GM19238 (cell line): Measurements from ENCODE around the gene RANBP1.

Experiments used
- DNase-seq: peaks from one replicate; pipeline ENCODE4 v3.0.0; 2011; ENCODE audit warnings: low spot score; ENCODE audit not compliant: insufficient read length

RANBP1 gene

GRCh38 chr22:20088263-20088648 is 27.6 kb upstream of the RANBP1 start:
- DNase-seq: no peak

- DNase-seq: no peak
Observed at GRCh38 chr22:20089226-20089976, 26.5 kb upstream of the RANBP1 start.

GRCh38 chr22:20089977-20090729 is 25.8 kb upstream of the RANBP1 start:
- no peak for DNase-seq

- DNase-seq: no peak
Observed at GRCh38 chr22:20090730-20091240, 25.1 kb upstream of the RANBP1 start.

- DNase-seq: no peak
Observed at GRCh38 chr22:20091690-20092476, 24.0 kb upstream of the RANBP1 start.

- no peak for DNase-seq
Observed at GRCh38 chr22:20092477-20092854, 23.4 kb upstream of the RANBP1 start.

- DNase-seq: no peak
Observed at GRCh38 chr22:20093418-20094196, 22.3 kb upstream of the RANBP1 start.

- DNase-seq: no peak
Observed at GRCh38 chr22:20094197-20094807, 21.6 kb upstream of the RANBP1 start.

- DNase-seq: no peak
Observed at GRCh38 chr22:20095521-20095920, 20.4 kb upstream of the RANBP1 start.

GRCh38 chr22:20096574-20097420 is 19.1 kb upstream of the RANBP1 start:
- DNase-seq: no peak

GRCh38 chr22:20099099-20099711 is 16.7 kb upstream of the RANBP1 start:
- no peak for DNase-seq

- no peak for DNase-seq
Observed at GRCh38 chr22:20101638-20102037, 14.3 kb upstream of the RANBP1 start.

- DNase-seq: no peak
Observed at GRCh38 chr22:20102203-20102780, 13.6 kb upstream of the RANBP1 start.

GRCh38 chr22:20105456-20106204 is 10.3 kb upstream of the RANBP1 start:
- DNase-seq: no peak

- no peak for DNase-seq
Observed at GRCh38 chr22:20106205-20106848, 9.6 kb upstream of the RANBP1 start.

- DNase-seq: no peak
Observed at GRCh38 chr22:20106849-20107237, 9.1 kb upstream of the RANBP1 start.

- DNase-seq: no peak
Observed at GRCh38 chr22:20107471-20107901, 8.4 kb upstream of the RANBP1 start.
